Large intestine (tissue), 3 donors: Measurements from ENCODE around the gene GNLY. TPM values are rescaled to one million over a fixed set of nuclear protein-coding genes. Genes with fewer than 3 reads are reported as not detected.
A peak's percentile ranks its signal among the peaks of the same experiment; 100 is the strongest.

Experiments used
- DNase-seq, 2 donors: peaks; one replicate each; pipeline versions ENCODE4 v3.0.0 to v3.0.0-alpha.2; 2013
- H3K27ac ChIP-seq: one replicate; pipeline ENCODE4 v1.5.1; 2013; ENCODE audit warnings: low read length
- H3K27me3 ChIP-seq: 2 replicates; pipeline ENCODE4 v1.6.1; 2013; ENCODE audit warnings: low read length; ENCODE audit not compliant: control insufficient read depth, insufficient read depth
- H3K36me3 ChIP-seq: 2 replicates; pipeline ENCODE4 v1.6.1; 2013; ENCODE audit warnings: low read length; ENCODE audit not compliant: control insufficient read depth, insufficient read depth
- H3K4me1 ChIP-seq: one replicate; pipeline ENCODE4 v1.6.1; 2013; ENCODE audit warnings: low read length; ENCODE audit not compliant: control insufficient read depth, insufficient read depth
- H3K4me3 ChIP-seq: one replicate; pipeline ENCODE4 v1.5.1; 2013; ENCODE audit warnings: low read length
- H3K9me3 ChIP-seq: one replicate; pipeline ENCODE4 v1.6.1; 2013; ENCODE audit warnings: mild to moderate bottlenecking, low read depth, low read length, moderate library complexity; ENCODE audit not compliant: control insufficient read depth
- WGBS: methylation state at CpG from one replicate; pipeline ENCODE4 v1.1.5; 2013; ENCODE audit warnings: low lambda C conversion rate; ENCODE audit not compliant: insufficient coverage; 5-methylcytosine and 5-hydroxymethylcytosine counted together
- polyA plus RNA-seq: library from polyadenylated mRNA; unstranded; fragments of 120-200 nt; gene quantifications from one replicate; pipeline ENCODE4 v1.2.1, GENCODE V29; 2013

Gene GNLY
- polyA plus RNA-seq, 1 donor, result 13.1 TPM

- H3K4me3 ChIP-seq, result no peak overlapping the region
- H3K27me3 ChIP-seq, result peaks cover 4% of the 10 kb centered on the region
- H3K27ac ChIP-seq, result no peak overlapping the region
- no peaks in the 10 kb centered on the region for H3K9me3 ChIP-seq
- no peak for DNase-seq
- H3K36me3 ChIP-seq, result no peaks in the 10 kb centered on the region
- H3K4me1 ChIP-seq, result peaks cover 2% of the 10 kb centered on the region
These were observed 8.0 kb downstream of the GNLY start for GRCh38 chr2:85702172-85702571.

GRCh38 chr2:85702800-85703199 is 8.6 kb downstream of the GNLY start:
- Histone ChIP-seq H3K4me3 (no peak overlapping the region), H3K27ac (no peak overlapping the region), H3K27me3 (peaks cover 6% of the 10 kb centered on the region), H3K4me1 (peaks cover 2% of the 10 kb centered on the region), H3K36me3 (no peaks in the 10 kb centered on the region), H3K9me3 (no peaks in the 10 kb centered on the region)
- no peak for DNase-seq
- 82% methylated on average over 1 of the region's 4 CpGs for WGBS

DNA sequence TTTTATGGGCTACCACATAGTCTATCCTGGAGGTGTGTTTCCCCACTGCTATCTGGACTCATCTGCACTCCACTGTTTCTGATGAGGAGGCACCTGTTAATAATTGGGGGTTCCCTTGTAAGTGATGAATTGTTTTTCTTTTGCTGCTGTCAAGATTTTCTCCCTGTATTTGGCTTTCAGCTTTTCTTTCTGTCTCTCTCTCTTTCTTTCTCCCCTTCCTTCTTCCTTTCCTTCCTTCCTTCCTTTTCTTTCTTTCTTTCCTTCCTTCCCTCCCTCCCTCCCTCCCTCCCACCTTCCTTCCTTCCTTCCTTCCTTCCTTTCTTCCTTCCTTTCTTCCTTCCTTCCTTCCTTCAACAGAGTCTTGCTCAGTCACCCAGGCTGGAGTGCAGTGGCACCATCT is 9.2 kb downstream of the GNLY start:
- no peaks in the 10 kb centered on the region for H3K36me3 ChIP-seq
- no peak overlapping the region for H3K4me3 ChIP-seq
- H3K4me1 ChIP-seq, result peaks cover 2% of the 10 kb centered on the region
- no peaks in the 10 kb centered on the region for H3K9me3 ChIP-seq
- H3K27ac ChIP-seq, result no peak overlapping the region
- peaks cover 7% of the 10 kb centered on the region for H3K27me3 ChIP-seq
- no peak for DNase-seq

- Histone ChIP-seq H3K4me3 (no peak overlapping the region), H3K36me3 (no peaks in the 10 kb centered on the region), H3K9me3 (no peaks in the 10 kb centered on the region), H3K27ac (no peak overlapping the region), H3K4me1 (peaks cover 2% of the 10 kb centered on the region), H3K27me3 (peaks cover 7% of the 10 kb centered on the region)
- 82% methylated on average over 2 of the region's 3 CpGs for WGBS
- DNase-seq, result no peak
These were observed 9.9 kb downstream of the GNLY start for GRCh38 chr2:85704038-85704437.

- Histone ChIP-seq H3K9me3 (no peaks in the 10 kb centered on the region), H3K27ac (no peak overlapping the region), H3K4me3 (no peak overlapping the region), H3K4me1 (peaks cover 2% of the 10 kb centered on the region), H3K36me3 (no peaks in the 10 kb centered on the region), H3K27me3 (peaks cover 10% of the 10 kb centered on the region)
- no peak for DNase-seq
- 60% methylated on average over 1 of the region's 8 CpGs for WGBS
These were observed 10.9 kb downstream of the GNLY start for GRCh38 chr2:85704800-85705679.

DNA sequence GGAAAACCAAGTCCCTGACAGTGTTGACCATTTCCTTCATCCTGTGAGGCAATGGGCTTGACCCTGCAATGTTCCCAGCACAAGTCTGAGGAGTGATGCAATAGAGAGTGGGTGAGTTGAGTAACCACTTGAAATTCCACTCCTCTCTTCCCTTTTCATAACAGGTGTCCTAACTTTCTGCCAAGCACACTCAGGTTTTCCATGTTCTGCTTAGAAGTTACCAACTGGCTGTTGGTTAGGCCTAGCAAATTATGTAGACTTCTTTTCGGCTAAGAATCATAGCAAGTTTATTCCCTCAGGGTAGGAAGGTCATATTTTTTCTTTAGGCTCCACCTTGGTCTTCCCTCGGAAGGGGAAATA is 11.5 kb downstream of the GNLY start:
- Histone ChIP-seq H3K4me3 (no peak overlapping the region), H3K36me3 (no peaks in the 10 kb centered on the region), H3K9me3 (no peaks in the 10 kb centered on the region), H3K27ac (no peak overlapping the region), H3K27me3 (peaks cover 10% of the 10 kb centered on the region), H3K4me1 (peaks cover 2% of the 10 kb centered on the region)
- no CpG with 5 or more reads among the region's 2 CpGs for WGBS
- DNase-seq, result peak; percentile 38 to 40

DNA sequence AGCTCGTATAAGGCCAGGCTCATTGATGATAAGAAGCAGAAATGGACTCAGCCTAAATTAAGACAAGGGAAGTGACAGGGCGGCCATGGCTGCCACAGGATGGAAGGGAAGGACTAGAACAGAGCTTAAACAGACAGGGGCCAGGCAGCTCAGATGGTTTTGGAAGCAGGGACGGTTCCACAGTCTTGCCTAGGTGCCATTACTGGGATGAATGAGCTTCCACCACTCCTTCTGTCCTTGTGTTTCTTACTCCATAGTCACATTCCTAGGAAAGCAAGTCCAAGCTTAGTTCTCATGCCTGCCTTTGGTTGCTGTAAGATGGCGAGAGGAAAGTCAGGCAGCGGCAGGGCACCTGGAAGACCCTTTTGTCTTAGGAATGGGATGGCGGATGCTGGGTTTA is 11.9 kb downstream of the GNLY start:
- H3K4me1 ChIP-seq, result peaks cover 2% of the 10 kb centered on the region
- no CpG with 5 or more reads among the region's 6 CpGs for WGBS
- no peaks in the 10 kb centered on the region for H3K36me3 ChIP-seq
- H3K4me3 ChIP-seq, result no peak overlapping the region
- H3K27ac ChIP-seq, result no peak overlapping the region
- peaks cover 10% of the 10 kb centered on the region for H3K27me3 ChIP-seq
- no peak for DNase-seq
- H3K9me3 ChIP-seq, result no peaks in the 10 kb centered on the region

DNA sequence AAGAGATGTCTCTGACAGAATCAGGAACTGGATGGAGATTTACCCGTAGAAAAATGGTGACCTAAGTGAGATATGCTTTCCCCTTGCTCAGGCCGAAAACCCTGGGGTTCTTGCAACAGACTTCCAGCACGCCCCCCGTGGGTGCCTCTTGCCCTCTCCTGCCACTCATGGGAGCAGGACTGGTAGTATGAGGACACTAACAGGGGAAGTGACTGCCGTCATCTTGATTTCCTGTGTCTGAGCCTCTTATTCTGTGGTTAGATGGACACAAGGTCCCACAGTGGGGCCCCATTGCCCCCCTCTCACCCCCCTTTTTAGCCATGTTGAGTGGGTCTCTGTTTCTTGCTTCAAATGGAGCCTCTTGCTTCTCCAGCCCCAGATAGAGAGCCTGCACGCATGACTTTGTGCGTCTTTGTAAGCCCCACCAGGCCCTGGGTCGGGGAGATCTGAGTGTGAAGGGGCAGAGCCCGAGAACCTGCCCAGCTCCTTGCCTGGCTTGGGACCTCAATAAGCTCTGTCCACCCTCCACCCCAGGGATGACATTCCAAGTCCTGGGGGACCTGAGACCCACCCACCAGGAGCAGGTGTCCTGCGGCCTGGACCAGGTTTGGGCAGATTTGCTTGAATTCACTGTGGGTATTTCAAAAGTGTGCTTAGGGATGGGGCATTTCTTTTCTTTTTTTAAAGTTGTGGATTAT is 12.6 kb downstream of the GNLY start:
- H3K4me1 ChIP-seq, result peaks cover 2% of the 10 kb centered on the region
- no CpG with 5 or more reads among the region's 10 CpGs for WGBS
- H3K36me3 ChIP-seq, result no peaks in the 10 kb centered on the region
- H3K27me3 ChIP-seq, result peaks cover 10% of the 10 kb centered on the region
- H3K9me3 ChIP-seq, result no peaks in the 10 kb centered on the region
- no peak overlapping the region for H3K4me3 ChIP-seq
- H3K27ac ChIP-seq, result no peak overlapping the region
- no peak for DNase-seq

DNA sequence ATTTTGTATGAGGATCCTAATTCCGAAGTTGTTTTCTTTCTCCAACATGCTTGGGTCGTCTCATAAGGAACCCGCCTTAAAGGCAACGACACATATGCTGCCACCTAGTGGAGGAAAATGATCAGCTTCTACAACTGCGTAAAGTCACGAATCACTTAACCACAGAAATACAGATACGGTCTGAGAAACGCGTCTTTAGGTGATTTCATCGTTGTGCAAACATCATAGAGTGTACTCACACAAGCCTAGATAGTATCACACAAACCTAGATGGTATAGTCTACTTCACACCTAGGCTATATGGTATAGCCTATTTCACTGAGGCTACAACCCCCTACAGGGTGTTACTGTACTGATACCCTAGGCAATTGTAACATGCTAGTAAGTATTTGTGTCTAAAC is 13.1 kb downstream of the GNLY start:
- WGBS, result no CpG with 5 or more reads among the region's 10 CpGs

DNA sequence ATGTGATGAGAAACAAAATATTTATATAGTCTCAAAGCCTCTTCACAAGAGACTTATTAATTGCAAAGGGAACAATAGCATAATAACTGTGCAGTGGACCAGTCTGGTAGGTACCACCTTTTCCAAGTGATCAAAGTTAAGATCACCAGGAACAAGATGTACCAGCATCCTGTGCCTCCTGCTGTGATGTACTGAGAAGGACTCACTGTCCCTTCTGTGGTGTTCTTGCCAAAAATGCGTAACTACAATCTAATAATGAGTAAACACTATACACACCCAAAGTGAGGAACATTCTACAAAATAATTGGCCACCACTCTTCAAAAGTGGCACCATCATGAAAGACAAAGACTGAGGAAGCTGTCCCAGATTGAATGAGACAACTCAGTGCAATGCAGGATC is 14.5 kb downstream of the GNLY start:
- H3K4me1 ChIP-seq, result peaks cover 2% of the 10 kb centered on the region
- peaks cover 7% of the 10 kb centered on the region for H3K27me3 ChIP-seq
- no peak overlapping the region for H3K4me3 ChIP-seq
- DNase-seq, result no peak
- no peak overlapping the region for H3K27ac ChIP-seq
- H3K9me3 ChIP-seq, result no peaks in the 10 kb centered on the region
- H3K36me3 ChIP-seq, result no peaks in the 10 kb centered on the region
- no CpG with 5 or more reads among the region's 1 CpG for WGBS

More for the DNA sequence above, 13.1 kb downstream of the GNLY start:
- peak; percentile 68 to 74 for DNase-seq
- H3K27ac ChIP-seq, result no peak overlapping the region
- H3K4me3 ChIP-seq, result no peak overlapping the region
- H3K27me3 ChIP-seq, result peaks cover 10% of the 10 kb centered on the region
- H3K9me3 ChIP-seq, result no peaks in the 10 kb centered on the region
- H3K36me3 ChIP-seq, result no peaks in the 10 kb centered on the region
- H3K4me1 ChIP-seq, result peaks cover 2% of the 10 kb centered on the region
